ENCODE measurements around the gene CYP2W1.

Gene CYP2W1

GRCh38 chr7:964401-965231 lies 18.4 kb upstream of the CYP2W1 start:
- H3K4me3 ChIP-seq (ENCODE audit: low read depth, low read length) = no peak overlapping the region
- H4K91ac ChIP-seq (ENCODE audit: low read depth, low read length) = no peak overlapping the region
- H3K36me3 ChIP-seq (ENCODE audit: control insufficient read depth in 1 of 2, insufficient read depth in 2 of 2, low read length in 2 of 2) = peaks cover 28% of the 10 kb centered on the region in 2 experiments
- H3K9me3 ChIP-seq (ENCODE audit: insufficient read depth, low read depth, low read length) = no peaks in the 10 kb centered on the region
- no peaks in the 10 kb centered on the region for H3K27me3 ChIP-seq (ENCODE audit: insufficient read depth, low read length)
- no peak overlapping the region for H4K12ac ChIP-seq (ENCODE audit: low read depth, low read length)
- H3K14ac ChIP-seq (ENCODE audit: low read length) = no peak overlapping the region
- no peak overlapping the region for H3K4me2 ChIP-seq (ENCODE audit: low read length)
- H3K18ac ChIP-seq (ENCODE audit: low read length) = no peak overlapping the region
- no peaks in the 10 kb centered on the region for H3K79me2 ChIP-seq (ENCODE audit: control insufficient read depth, insufficient read depth, low read length, poor library complexity)
- H2BK5ac ChIP-seq (ENCODE audit: low read depth, low read length, poor library complexity) = no peak overlapping the region
- no peak overlapping the region for H4K8ac ChIP-seq (ENCODE audit: low read depth, low read length)
- H2BK120ac ChIP-seq (ENCODE audit: insufficient read depth, low read length, poor library complexity) = no peak overlapping the region
- WGBS (ENCODE audit: extremely low coverage, insufficient coverage, insufficient read length) = no CpG with 5 or more reads among the region's 27 CpGs
- H2AFZ ChIP-seq (ENCODE audit: insufficient read depth, low read length, poor library complexity) = no peak overlapping the region
- no peak overlapping the region for H3K9ac ChIP-seq (ENCODE audit: low read length)
- no peak overlapping the region for H3K23ac ChIP-seq (ENCODE audit: low read length)
- H2AK5ac ChIP-seq (ENCODE audit: low read length) = no peak overlapping the region
- no peak overlapping the region for H2BK12ac ChIP-seq (ENCODE audit: low read length)
- no peak overlapping the region for H3K4ac ChIP-seq (ENCODE audit: low read depth, low read length)
- no peak overlapping the region for H3K27ac ChIP-seq (ENCODE audit: low read depth, low read length)
- no peaks in the 10 kb centered on the region for H3K79me1 ChIP-seq (ENCODE audit: low read length)
- peak; percentile 42 to 56 for DNase-seq
- peaks cover 0 to 7% of the 10 kb centered on the region in 2 experiments for H3K4me1 ChIP-seq (ENCODE audit: control insufficient read depth in 1 of 2, insufficient read depth in 2 of 2, low read length in 2 of 2)

- Histone ChIP-seq H3K4me2 (ENCODE audit: low read length) (no peak overlapping the region), H2BK120ac (ENCODE audit: insufficient read depth, low read length, poor library complexity) (no peak overlapping the region), H4K12ac (ENCODE audit: low read depth, low read length) (no peak overlapping the region), H2BK5ac (ENCODE audit: low read depth, low read length, poor library complexity) (no peak overlapping the region), H3K27ac (ENCODE audit: low read depth, low read length) (no peak overlapping the region), H3K18ac (ENCODE audit: low read length) (no peak overlapping the region), H4K91ac (ENCODE audit: low read depth, low read length) (no peak overlapping the region), H3K23ac (ENCODE audit: low read length) (no peak overlapping the region), H2BK12ac (ENCODE audit: low read length) (no peak overlapping the region), H3K14ac (ENCODE audit: low read length) (no peak overlapping the region), H3K27me3 (ENCODE audit: insufficient read depth, low read length) (no peaks in the 10 kb centered on the region), H3K79me1 (ENCODE audit: low read length) (no peaks in the 10 kb centered on the region), H3K4me3 (ENCODE audit: low read depth, low read length) (no peak overlapping the region), H3K4me1 (ENCODE audit: control insufficient read depth in 1 of 2, insufficient read depth in 2 of 2, low read length in 2 of 2) (peaks cover 0 to 2% of the 10 kb centered on the region in 2 experiments), H3K9ac (ENCODE audit: low read length) (no peak overlapping the region), H3K79me2 (ENCODE audit: control insufficient read depth, insufficient read depth, low read length, poor library complexity) (no peaks in the 10 kb centered on the region), H3K36me3 (ENCODE audit: control insufficient read depth in 1 of 2, insufficient read depth in 2 of 2, low read length in 2 of 2) (peaks cover 38 to 41% of the 10 kb centered on the region in 2 experiments), H2AFZ (ENCODE audit: insufficient read depth, low read length, poor library complexity) (no peak overlapping the region), H3K9me3 (ENCODE audit: insufficient read depth, low read depth, low read length) (no peaks in the 10 kb centered on the region), H2AK5ac (ENCODE audit: low read length) (no peak overlapping the region), H4K8ac (ENCODE audit: low read depth, low read length) (no peak overlapping the region), H3K4ac (ENCODE audit: low read depth, low read length) (no peak overlapping the region)
- no CpG with 5 or more reads among the region's 22 CpGs for WGBS (ENCODE audit: extremely low coverage, insufficient coverage, insufficient read length)
- DNase-seq = no peak
Observed at GRCh38 chr7:966291-967069, 16.5 kb upstream of the CYP2W1 start.

GRCh38 chr7:967361-968082 lies 15.5 kb upstream of the CYP2W1 start:
- no peak overlapping the region for H3K9ac ChIP-seq (ENCODE audit: low read length)
- H3K36me3 ChIP-seq (ENCODE audit: control insufficient read depth in 1 of 2, insufficient read depth in 2 of 2, low read length in 2 of 2) = peaks cover 46% of the 10 kb centered on the region in 2 experiments
- no peak overlapping the region for H3K4ac ChIP-seq (ENCODE audit: low read depth, low read length)
- H3K9me3 ChIP-seq (ENCODE audit: insufficient read depth, low read depth, low read length) = no peaks in the 10 kb centered on the region
- H3K79me1 ChIP-seq (ENCODE audit: low read length) = no peaks in the 10 kb centered on the region
- H3K23ac ChIP-seq (ENCODE audit: low read length) = no peak overlapping the region
- H3K4me1 ChIP-seq (ENCODE audit: control insufficient read depth in 1 of 2, insufficient read depth in 2 of 2, low read length in 2 of 2) = peaks cover 0 to 2% of the 10 kb centered on the region in 2 experiments
- no peak overlapping the region for H3K4me3 ChIP-seq (ENCODE audit: low read depth, low read length)
- H4K12ac ChIP-seq (ENCODE audit: low read depth, low read length) = no peak overlapping the region
- no peak overlapping the region for H2AK5ac ChIP-seq (ENCODE audit: low read length)
- no CpG with 5 or more reads among the region's 39 CpGs for WGBS (ENCODE audit: extremely low coverage, insufficient coverage, insufficient read length)
- no peak for DNase-seq
- H3K4me2 ChIP-seq (ENCODE audit: low read length) = no peak overlapping the region
- H2BK5ac ChIP-seq (ENCODE audit: low read depth, low read length, poor library complexity) = no peak overlapping the region
- H2BK120ac ChIP-seq (ENCODE audit: insufficient read depth, low read length, poor library complexity) = no peak overlapping the region
- no peak overlapping the region for H4K8ac ChIP-seq (ENCODE audit: low read depth, low read length)
- no peaks in the 10 kb centered on the region for H3K79me2 ChIP-seq (ENCODE audit: control insufficient read depth, insufficient read depth, low read length, poor library complexity)
- H3K27me3 ChIP-seq (ENCODE audit: insufficient read depth, low read length) = no peaks in the 10 kb centered on the region
- H3K14ac ChIP-seq (ENCODE audit: low read length) = no peak overlapping the region
- no peak overlapping the region for H4K91ac ChIP-seq (ENCODE audit: low read depth, low read length)
- no peak overlapping the region for H2AFZ ChIP-seq (ENCODE audit: insufficient read depth, low read length, poor library complexity)
- H3K27ac ChIP-seq (ENCODE audit: low read depth, low read length) = no peak overlapping the region
- H3K18ac ChIP-seq (ENCODE audit: low read length) = no peak overlapping the region
- no peak overlapping the region for H2BK12ac ChIP-seq (ENCODE audit: low read length)
